GM19395 (cell line): ENCODE data around the gene CDH4.
"Not testable (repeated sequence)": the region's sequence is repeated elsewhere in the genome, so short reads cannot be mapped to it uniquely, and the experiment has no call there.

Source experiments
- ATAC-seq: cut with Tn5 transposase; IDR thresholded peaks from one replicate; pipeline ENCODE4 v1.9.1; 2021; ENCODE audit warnings: mild to moderate bottlenecking, moderate library complexity; ENCODE audit not compliant: unreplicated experiment

CDH4 gene

DNA sequence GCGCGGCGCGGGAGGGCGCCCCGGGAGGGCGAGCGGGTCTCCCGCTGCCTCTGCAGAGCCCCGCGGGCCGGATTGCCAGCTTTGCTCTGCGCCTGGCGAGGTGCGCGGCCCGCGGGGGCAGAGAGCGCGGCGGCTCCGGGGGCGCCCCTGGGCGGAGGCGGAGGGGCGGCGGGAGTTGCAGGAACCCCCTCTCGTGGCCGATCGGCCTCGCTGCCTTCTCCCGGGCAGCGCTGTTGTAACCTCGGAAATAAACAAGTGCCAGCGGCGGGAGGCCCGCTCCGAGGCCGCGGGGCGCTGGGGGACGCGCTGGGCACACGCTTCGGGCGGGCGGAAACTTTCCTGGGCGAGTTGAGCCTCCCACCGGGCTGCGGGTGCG, 1.2 kb downstream of the CDH4 start:
- no peak for ATAC-seq

DNA sequence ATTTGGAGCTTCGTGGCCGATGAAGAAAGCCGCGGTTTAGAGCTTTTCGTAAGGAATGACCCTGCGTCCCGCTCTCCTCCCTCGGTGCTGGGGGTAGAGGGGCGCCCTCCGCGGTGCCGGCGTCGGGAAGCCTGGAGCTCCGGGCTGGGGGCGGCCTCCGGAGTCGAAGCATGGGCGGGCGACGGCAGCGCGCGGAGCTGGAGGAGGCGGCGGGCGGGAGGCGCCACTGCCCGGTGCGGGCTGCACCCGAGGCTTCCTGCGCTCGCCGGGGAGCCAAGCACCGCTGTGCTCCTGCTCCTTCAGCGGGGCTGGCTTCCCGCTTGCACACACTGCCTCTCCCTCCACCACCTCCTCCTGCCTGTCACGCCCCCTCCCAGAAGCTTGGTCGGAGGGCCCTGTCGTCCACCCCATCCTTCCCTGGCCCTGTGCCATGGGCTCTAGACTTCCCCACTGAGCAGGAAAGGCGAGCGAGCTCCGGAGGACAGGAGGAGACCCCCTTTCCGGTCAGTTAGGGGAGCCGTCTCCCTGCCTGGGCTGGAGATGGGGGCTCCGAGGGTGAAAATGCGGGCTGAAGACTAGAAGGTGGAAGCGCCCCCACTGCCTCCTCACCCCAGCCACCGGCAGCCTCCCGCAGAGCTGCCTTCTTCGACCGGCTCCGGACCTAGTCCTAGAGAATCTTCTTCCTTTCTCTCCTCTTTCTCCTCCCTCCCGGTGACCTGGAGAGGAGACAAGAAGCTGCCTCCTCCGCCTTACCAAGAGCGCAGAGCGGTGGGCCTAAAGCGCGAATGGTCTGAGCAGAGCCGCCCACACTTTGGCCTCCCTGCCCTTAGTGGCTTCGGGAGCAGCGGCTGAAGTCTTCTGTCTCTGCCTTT, 1.8 kb downstream of the CDH4 start:
- ATAC-seq: no peak

DNA sequence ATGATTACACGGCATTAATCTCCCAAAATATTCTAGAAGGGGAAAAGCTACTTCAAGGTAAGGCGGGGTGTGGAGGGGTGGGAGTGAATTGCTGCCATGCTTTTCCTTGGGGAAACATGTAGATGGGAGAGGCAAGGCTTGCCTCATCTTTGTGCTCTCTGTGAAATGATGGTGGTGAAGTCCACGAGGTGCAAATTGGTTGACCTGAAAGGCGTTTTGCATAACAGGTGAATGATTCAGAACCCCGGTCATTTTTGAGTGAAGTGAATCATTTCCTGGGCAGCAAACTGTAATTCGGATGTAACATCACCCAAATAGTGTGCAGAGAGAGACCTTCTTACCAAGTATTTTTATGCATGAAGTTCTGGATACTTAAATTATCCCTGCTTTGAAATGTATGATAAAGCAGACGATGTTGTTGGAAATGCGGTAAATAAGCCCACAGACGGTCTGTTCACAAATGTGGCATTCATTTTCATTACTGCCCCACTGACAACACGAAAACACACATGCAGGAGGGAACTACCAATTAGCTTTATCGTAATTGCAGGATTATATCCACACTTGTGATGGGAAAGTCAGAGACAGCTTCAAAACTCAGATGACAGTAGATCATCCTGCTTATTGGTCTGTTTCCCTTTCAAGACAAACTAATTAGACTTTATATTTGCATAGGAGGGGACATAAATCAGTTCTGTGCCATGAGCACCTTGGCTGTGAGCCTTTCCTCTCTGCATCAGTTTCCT, 3.0 kb downstream of the CDH4 start:
- no peak for ATAC-seq

DNA sequence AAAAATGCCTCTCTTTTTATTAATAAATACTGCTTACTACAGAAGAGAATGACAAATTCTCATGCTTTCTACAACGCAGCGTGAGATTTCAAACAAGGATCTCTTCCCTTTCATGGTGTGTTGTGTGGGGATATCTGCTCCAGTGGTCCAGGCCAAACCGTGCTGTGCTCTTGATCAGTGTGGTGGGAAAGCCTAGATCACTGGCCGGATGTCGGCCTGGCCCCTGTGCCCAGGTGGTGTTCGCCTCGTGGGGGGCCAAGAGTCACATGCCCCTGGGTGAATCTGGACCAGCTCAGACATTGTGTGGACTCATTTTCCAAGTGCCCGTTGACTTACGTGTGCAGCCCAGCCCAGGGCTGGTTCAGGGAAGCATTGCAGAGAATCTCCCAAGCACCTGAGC, 4.3 kb downstream of the CDH4 start:
- ATAC-seq: no peak

- ATAC-seq: no peak
These were observed 4.8 kb downstream of the CDH4 start for GRCh38 chr20:61256824-61257223.

DNA sequence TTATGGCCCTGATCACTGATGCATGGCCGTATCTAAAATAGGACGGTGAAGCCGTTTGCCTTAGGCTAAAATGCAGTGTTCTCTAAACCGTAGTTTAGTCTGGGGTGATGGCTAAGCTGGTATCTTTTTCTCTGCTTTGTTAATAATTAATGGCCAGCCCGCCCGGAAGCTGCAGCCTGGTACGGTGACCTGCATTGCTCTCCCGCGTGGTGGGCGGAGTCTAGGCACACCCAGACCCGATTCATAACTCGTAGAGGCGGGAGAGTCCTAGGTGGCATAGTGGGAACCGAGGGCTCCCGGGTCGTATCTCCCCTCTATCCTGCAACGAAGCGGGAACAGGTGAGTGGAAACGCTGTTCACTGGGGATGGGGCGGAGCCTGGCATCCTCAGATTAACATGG, 5.5 kb downstream of the CDH4 start:
- no peak for ATAC-seq

DNA sequence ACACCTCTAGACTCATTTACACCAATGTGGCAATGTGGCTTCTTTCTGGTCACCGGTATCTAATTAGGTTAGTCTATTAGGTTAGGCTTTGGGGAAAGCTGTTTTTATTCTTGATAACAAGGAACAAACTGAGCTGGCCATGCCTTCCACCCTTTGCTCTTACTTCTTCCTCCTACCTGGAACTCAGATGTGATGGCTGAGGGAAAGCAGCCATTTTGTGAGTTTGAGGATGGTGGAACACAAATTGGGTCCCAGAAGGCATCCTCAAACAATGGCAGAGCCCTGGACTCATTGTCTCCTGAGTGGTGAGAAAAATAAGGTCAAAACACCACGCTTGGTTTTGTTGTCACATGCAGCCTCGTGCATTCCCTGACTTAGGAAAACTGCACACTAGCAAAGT, 7.7 kb downstream of the CDH4 start:
- ATAC-seq: no peak

GRCh38 chr20:61260905-61261304, 8.8 kb downstream of the CDH4 start:
- ATAC-seq: no peak

DNA sequence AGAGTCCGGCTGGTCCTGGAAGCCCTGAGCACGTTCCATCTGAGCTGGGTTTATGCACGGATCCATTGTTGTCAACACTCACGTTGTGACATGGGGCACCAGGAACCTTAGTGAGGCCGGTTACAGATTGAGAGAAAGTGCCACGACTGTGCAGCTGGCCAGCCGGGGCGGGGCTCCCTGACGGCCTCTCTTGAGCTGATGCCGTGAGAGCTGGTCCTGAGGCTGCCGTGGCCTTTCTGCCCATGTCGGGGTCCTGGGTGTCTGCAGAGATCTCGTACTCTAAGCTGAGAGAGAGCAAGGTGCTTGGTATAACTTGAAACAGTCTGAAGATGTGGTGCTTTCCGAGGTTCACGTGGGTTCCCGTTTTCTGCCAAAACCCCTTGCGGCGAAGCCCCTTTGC, 10.0 kb downstream of the CDH4 start:
- ATAC-seq: no peak

- no peak for ATAC-seq
These were observed 10.5 kb downstream of the CDH4 start for GRCh38 chr20:61262514-61262913.

GRCh38 chr20:61263084-61263695, 11.1 kb downstream of the CDH4 start:
- no peak for ATAC-seq

GRCh38 chr20:61263938-61264337, 11.9 kb downstream of the CDH4 start:
- ATAC-seq: no peak

DNA sequence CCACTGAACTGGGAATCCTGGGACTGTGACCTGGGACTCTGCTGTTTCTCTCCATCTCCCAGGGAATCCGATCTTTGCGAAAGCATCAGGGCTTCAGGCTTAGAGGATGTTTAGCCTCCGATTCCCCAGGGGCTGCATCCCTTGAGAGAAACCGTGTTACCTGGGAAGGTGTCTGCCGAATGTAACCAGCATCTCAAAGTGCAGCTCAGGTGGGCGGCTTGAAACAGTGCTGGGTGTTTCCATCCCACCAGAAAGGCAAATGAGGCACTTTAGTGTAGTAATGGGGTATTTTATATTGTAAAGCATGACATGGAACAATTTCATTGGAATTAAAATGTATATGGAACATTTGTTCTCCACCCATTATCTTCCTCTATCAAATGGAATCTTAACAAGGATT, 15.2 kb downstream of the CDH4 start:
- no peak for ATAC-seq

DNA sequence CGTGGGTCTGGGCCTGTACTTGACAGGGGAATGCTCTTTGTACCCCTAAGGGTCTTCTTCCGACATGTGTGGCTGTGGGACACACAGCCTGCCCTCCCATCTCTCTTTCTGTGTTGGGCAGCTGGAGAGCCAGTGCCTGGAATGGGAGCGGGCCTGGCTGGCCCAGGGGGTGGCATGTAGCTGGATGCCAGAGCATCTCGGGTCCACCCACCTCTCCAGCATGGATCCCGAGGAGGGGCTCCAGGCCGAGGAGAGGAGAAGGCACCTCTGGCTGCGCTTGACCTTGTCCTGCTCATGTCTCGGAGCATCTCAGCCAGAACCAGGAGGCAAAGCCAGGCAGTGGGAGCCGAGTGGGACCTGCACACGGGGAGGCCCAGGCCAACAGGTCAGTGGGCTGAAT, 16.0 kb downstream of the CDH4 start:
- no peak for ATAC-seq

- ATAC-seq: no peak
These were observed 19.5 kb downstream of the CDH4 start for GRCh38 chr20:61271312-61272231.

GRCh38 chr20:61273024-61273423, 21.0 kb downstream of the CDH4 start:
- ATAC-seq: not testable (repeated sequence)

GRCh38 chr20:61273666-61274065, 21.6 kb downstream of the CDH4 start:
- ATAC-seq: not testable (repeated sequence)

- ATAC-seq: no peak
These were observed 22.3 kb downstream of the CDH4 start for GRCh38 chr20:61274326-61274725.

GRCh38 chr20:61278296-61278695, 26.2 kb downstream of the CDH4 start:
- no peak for ATAC-seq

GRCh38 chr20:61279621-61280150, 27.6 kb downstream of the CDH4 start:
- ATAC-seq: no peak
